ENCODE data around the gene SMURF2. TPM values are rescaled to one million over a fixed set of nuclear protein-coding genes. Genes with fewer than 3 reads are reported as not detected.
"Not testable (repeated sequence)": the region's sequence is repeated elsewhere in the genome, so short reads cannot be mapped to it uniquely, and the experiment has no call there.

Gene SMURF2
- total RNA-seq, 1 donor from 2014 or later = 11.5 TPM

GRCh38 chr17:64661726-64661975 is 456 bp downstream of the SMURF2 start:
- no peak for DNase-seq
- Histone ChIP-seq H3K27me3 (ENCODE audit: low read depth) (no peaks in the 10 kb centered on the region), H3K4me1 (peaks cover 49% of the 10 kb centered on the region), H3K4me3 (peak overlapping the region; percentile 82), H3K9me3 (replicated peaks) (no peaks in the 10 kb centered on the region), H3K36me3 (no peaks in the 10 kb centered on the region), H3K27ac (replicated peaks) (peak overlapping the region; percentile 95)
- intact Hi-C loops (cut with micrococcal nuclease) = no loop called here
- no peak for TF ChIP-seq CTCF (IDR thresholded peaks at IDR 0.05; ENCODE audit: borderline replicate concordance)

- intact Hi-C loops (cut with micrococcal nuclease); H3K9me3 ChIP-seq (replicated peaks); H3K36me3 ChIP-seq; H3K27me3 ChIP-seq (ENCODE audit: low read depth): not testable (repeated sequence)
- peak; percentile 21 for DNase-seq
- Histone ChIP-seq H3K4me1 (peaks cover 49% of the 10 kb centered on the region), H3K27ac (replicated peaks) (peak overlapping the region; percentile 95), H3K4me3 (peak overlapping the region; percentile 82)
Measured at GRCh38 chr17:64660978-64661725, 955 bp downstream of the SMURF2 start.

DNA sequence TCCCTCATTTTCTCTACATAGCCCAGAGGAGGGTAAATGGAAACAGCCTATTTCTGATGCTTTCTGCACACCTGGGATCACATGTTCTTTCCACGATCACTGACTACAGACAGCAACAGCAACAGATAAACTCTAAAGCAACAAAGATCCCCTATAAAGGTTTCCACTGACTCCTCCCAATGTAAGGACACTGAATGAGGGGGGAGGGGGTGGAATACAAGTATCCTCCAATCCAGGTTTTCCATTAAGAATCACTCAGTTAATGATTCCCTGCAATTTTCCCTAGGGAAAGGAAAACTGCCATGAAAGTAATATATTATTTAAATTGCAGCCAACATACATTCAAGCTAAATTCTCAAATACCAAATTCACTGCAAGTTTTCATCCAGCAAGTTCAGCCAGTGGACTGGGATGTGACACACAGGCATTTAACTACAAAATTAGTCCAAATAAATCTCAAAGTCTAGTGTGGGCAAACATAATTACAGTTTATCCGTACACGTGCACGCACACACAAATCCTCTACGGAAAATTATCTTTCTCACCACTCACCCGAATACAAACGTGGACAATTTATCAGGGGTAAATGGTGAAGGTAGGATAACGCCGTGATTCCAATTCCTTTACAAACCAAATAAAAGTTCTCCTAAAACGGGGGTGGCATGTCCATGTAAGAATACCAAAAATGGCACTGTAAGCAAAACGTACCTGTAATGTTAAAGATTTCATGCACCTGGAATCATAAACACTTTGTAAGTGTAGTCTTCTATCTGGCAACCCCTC is 1.7 kb downstream of the SMURF2 start:
- Histone ChIP-seq H3K4me1 (peaks cover 49% of the 10 kb centered on the region), H3K4me3 (peak overlapping the region; percentile 82), H3K27ac (replicated peaks) (peak overlapping the region; percentile 95)
- DNase-seq; intact Hi-C loops (cut with micrococcal nuclease); H3K9me3 ChIP-seq (replicated peaks); H3K27me3 ChIP-seq (ENCODE audit: low read depth); H3K36me3 ChIP-seq: not testable (repeated sequence)

DNA sequence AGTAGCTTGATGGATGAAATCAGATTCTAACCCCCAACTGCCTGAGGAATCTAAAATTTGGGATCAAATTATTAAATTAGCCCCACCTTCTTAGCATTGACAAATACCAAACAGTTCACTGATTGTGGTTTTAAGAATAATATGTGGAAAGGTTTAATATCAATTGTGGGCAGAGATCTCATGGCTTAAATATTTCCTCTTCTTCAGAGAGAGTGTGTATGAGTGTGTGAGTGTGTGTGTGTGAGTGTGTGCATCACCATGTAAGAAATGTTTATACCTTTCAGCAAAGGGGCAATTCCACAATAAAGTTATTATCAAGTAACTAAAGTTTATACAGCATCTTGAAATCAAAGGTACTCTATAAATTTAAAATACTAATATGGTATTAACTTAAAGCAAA is 3.2 kb downstream of the SMURF2 start:
- Histone ChIP-seq H3K27me3 (ENCODE audit: low read depth) (no peaks in the 10 kb centered on the region), H3K36me3 (no peaks in the 10 kb centered on the region), H3K4me1 (peaks cover 49% of the 10 kb centered on the region), H3K9me3 (replicated peaks) (peaks cover 7% of the 10 kb centered on the region), H3K4me3 (no peak overlapping the region), H3K27ac (replicated peaks) (no peak overlapping the region)
- no peak for TF ChIP-seq CTCF (IDR thresholded peaks at IDR 0.05; ENCODE audit: borderline replicate concordance)
- intact Hi-C loops (cut with micrococcal nuclease) = no loop called here
- no peak for DNase-seq

DNA sequence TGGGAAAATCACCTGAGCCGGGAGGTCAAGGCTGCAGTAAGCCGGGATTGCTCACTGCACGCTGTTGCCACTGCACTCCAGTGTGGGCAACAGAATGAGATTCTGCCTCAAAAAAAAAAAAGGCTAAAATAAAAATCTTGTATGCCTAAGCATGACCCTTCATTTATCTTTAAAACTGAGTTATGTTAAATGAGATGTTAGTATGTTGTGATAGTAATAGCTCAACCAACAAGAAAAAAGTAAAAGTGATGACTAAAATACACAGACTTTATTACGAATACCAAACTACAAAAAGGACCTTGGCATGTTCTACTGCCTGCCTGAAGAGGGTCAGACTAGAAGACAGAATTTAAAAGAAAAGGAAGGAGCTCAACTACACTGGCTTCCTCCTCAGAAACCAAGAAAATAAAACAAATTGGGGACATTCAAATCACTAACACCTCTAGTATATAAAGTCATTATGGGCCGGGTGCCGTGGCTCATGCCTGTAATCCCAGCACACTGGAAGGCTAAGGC is 4.4 kb downstream of the SMURF2 start:
- intact Hi-C loops (cut with micrococcal nuclease) = no loop called here
- Histone ChIP-seq H3K9me3 (replicated peaks) (peaks cover 7% of the 10 kb centered on the region), H3K27me3 (ENCODE audit: low read depth) (no peaks in the 10 kb centered on the region), H3K4me3 (no peak overlapping the region), H3K36me3 (no peaks in the 10 kb centered on the region), H3K27ac (replicated peaks) (no peak overlapping the region), H3K4me1 (peaks cover 54% of the 10 kb centered on the region)
- no peak for DNase-seq
- no peak for TF ChIP-seq CTCF (IDR thresholded peaks at IDR 0.05; ENCODE audit: borderline replicate concordance)

GRCh38 chr17:64655704-64656103 is 6.4 kb downstream of the SMURF2 start:
- intact Hi-C loops (cut with micrococcal nuclease) = no loop called here
- no peaks in the 10 kb centered on the region for H3K36me3 ChIP-seq
- H3K27me3 ChIP-seq (ENCODE audit: low read depth) = no peaks in the 10 kb centered on the region
- no peak overlapping the region for H3K27ac ChIP-seq (replicated peaks)
- peaks cover 41% of the 10 kb centered on the region for H3K4me1 ChIP-seq
- no peak overlapping the region for H3K4me3 ChIP-seq
- peaks cover 7% of the 10 kb centered on the region for H3K9me3 ChIP-seq (replicated peaks)
- TF ChIP-seq CTCF (IDR thresholded peaks at IDR 0.05; ENCODE audit: borderline replicate concordance) = no peak
- no peak for DNase-seq

Data from left ventricle myocardium inferior (tissue), 1 donor.